Gastrocnemius medialis (tissue), 4 donors: Measurements from ENCODE around the gene CDX4. TPM values are rescaled to one million over a fixed set of nuclear protein-coding genes. Genes with fewer than 3 reads are reported as not detected.
"Not testable (repeated sequence)": the region's sequence is repeated elsewhere in the genome, so short reads cannot be mapped to it uniquely, and the experiment has no call there.

Experiments
- ATAC-seq, 2 donors: fragments of 150-250 bp; one replicate each; pipeline ENCODE4 v1.9.1; 2016
- DNase-seq, 2 donors: peaks; one replicate each; pipeline ENCODE4 v3.0.0-alpha.2; 2019
- H3K27ac ChIP-seq, 4 donors: fragments of 200-600 bp; sonication (generic); 1 replicate in 1 of 4; 2 replicates in 3 of 4; pipeline ENCODE4 v1.5.1; 2016 to 2018; ENCODE audit warnings: mild to moderate bottlenecking in 2 of 4, moderate library complexity in 1 of 4
- H3K27me3 ChIP-seq, 3 donors: fragments of 200-600 bp; sonication (generic) in 2 of 3; 1 replicate in 1 of 3; 2 replicates in 2 of 3; pipeline versions ENCODE4 v1.5.1 to v1.6.0; 2016 to 2019; ENCODE audit warnings: mild to moderate bottlenecking in 1 of 3, moderate library complexity in 1 of 3
- H3K36me3 ChIP-seq, 2 donors: fragments of 200-600 bp; sonication (generic) in 1 of 2; one replicate each; pipeline ENCODE4 v1.5.1; 2017 to 2018
- H3K4me1 ChIP-seq, 2 donors: fragments of 200-600 bp; sonication (generic) in 1 of 2; one replicate each; pipeline ENCODE4 v1.5.1; 2016 to 2017; ENCODE audit warnings: mild to moderate bottlenecking in 2 of 2
- H3K4me3 ChIP-seq, 4 donors: fragments of 200-600 bp; sonication (generic) in 3 of 4; 1 replicate in 1 of 4; 2 replicates in 3 of 4; pipeline ENCODE4 v1.5.1; 2016 to 2019; ENCODE audit warnings: mild to moderate bottlenecking in 2 of 4
- H3K9me3 ChIP-seq, 3 donors: fragments of 200-600 bp; sonication (generic) in 2 of 3; 1 replicate in 1 of 3; 2 replicates in 2 of 3; pipeline ENCODE4 v1.5.1; 2016 to 2019
- CTCF ChIP-seq, 5 experiments: fragments of 450-650 bp in 3 of 5; fragments of 200-600 bp in 2 of 5; sonication (generic) in 2 of 5; IDR thresholded peaks in 4 of 5; conservative IDR thresholded peaks in 1 of 5; 1 replicate in 4 of 5; 2 replicates in 1 of 5; pipeline ENCODE4 v1.5.1; 2016 to 2019; ENCODE audit warnings: antibody characterized with exemption in 5 of 5, mild to moderate bottlenecking in 3 of 5, moderate library complexity in 3 of 5
- POLR2A ChIP-seq, 2 donors: fragments of 450-650 bp; IDR thresholded peaks; one replicate each; pipeline ENCODE4 v1.6.1; 2017; ENCODE audit warnings: antibody characterized with exemption in 2 of 2, mild to moderate bottlenecking in 2 of 2, moderate library complexity in 2 of 2
- in situ Hi-C, 4 donors: fragments of 200-750 bp; cut with MboI; loops; one replicate each; pipeline versions ENCODE4 v1.15.0 to v1.8.0; 2017; ENCODE audit warnings: low sequenced_read_pairs in 4 of 4
- intact Hi-C: fragments of 100-400 bp; cut with DNase I; formaldehyde crosslinking; loops from one replicate; pipeline ENCODE4 v1.15.1; 2023; ENCODE audit warnings: low total_unique reads
- total RNA-seq, 4 donors: library from RNA; depleted of rRNA; stranded (reverse); fragments of >200 nt; gene quantifications; one replicate each; pipeline versions ENCODE4 v1.1.0 to v1.2.3, GENCODE V29; 2016

CDX4 gene
- total RNA-seq, 4 donors from 2014 or later: not detected

GRCh38 chrX:73468376-73468775, 21.5 kb downstream of the CDX4 start:
- Histone ChIP-seq H3K4me3 (no peak overlapping the region), H3K27ac (no peak overlapping the region), H3K9me3 (no peaks in the 10 kb centered on the region), H3K27me3 (no peaks in the 10 kb centered on the region), H3K4me1 (no peaks in the 10 kb centered on the region), H3K36me3 (no peaks in the 10 kb centered on the region)
- intact Hi-C loops (no loop called here), in situ Hi-C loops (no loop called here)
- TF ChIP-seq CTCF (IDR thresholded peaks at IDR 0.05 in 4 of 5, conservative IDR thresholded peaks at IDR 0.05 in 1 of 5) (no peak), POLR2A (IDR thresholded peaks at IDR 0.05) (no peak)
- ATAC-seq: no peak
- no peak for DNase-seq

- Histone ChIP-seq H3K36me3 (no peaks in the 10 kb centered on the region), H3K27me3 (no peaks in the 10 kb centered on the region), H3K27ac (no peak overlapping the region), H3K4me3 (no peak overlapping the region), H3K4me1 (no peaks in the 10 kb centered on the region), H3K9me3 (no peaks in the 10 kb centered on the region)
- TF ChIP-seq POLR2A (IDR thresholded peaks at IDR 0.05) (no peak), CTCF (IDR thresholded peaks at IDR 0.05 in 4 of 5, conservative IDR thresholded peaks at IDR 0.05 in 1 of 5) (no peak)
- ATAC-seq: no peak
- intact Hi-C loops (no loop called here), in situ Hi-C loops (no loop called here)
- DNase-seq: no peak
Measured at GRCh38 chrX:73478961-73479360, 32.1 kb downstream of the CDX4 start.

GRCh38 chrX:73481521-73481920, 34.7 kb downstream of the CDX4 start:
- TF ChIP-seq POLR2A (IDR thresholded peaks at IDR 0.05) (no peak), CTCF (IDR thresholded peaks at IDR 0.05 in 4 of 5, conservative IDR thresholded peaks at IDR 0.05 in 1 of 5) (no peak)
- Histone ChIP-seq H3K9me3 (no peaks in the 10 kb centered on the region), H3K27ac (no peak overlapping the region), H3K4me1 (no peaks in the 10 kb centered on the region), H3K27me3 (no peaks in the 10 kb centered on the region), H3K36me3 (no peaks in the 10 kb centered on the region), H3K4me3 (no peak overlapping the region)
- intact Hi-C loops: no loop called here
- in situ Hi-C loops: no loop called here
- ATAC-seq (no peak), DNase-seq (no peak)

- ATAC-seq: no peak
- TF ChIP-seq CTCF (IDR thresholded peaks at IDR 0.05 in 4 of 5, conservative IDR thresholded peaks at IDR 0.05 in 1 of 5) (no peak), POLR2A (IDR thresholded peaks at IDR 0.05) (no peak)
- intact Hi-C loops: no loop called here
Measured at GRCh38 chrX:73490661-73491060, 43.8 kb downstream of the CDX4 start.

GRCh38 chrX:73492178-73492577, 45.3 kb downstream of the CDX4 start:
- H3K36me3 ChIP-seq, ATAC-seq, H3K4me1 ChIP-seq, in situ Hi-C loops, H3K4me3 ChIP-seq, H3K27me3 ChIP-seq, intact Hi-C loops, DNase-seq, H3K9me3 ChIP-seq, H3K27ac ChIP-seq: not testable (repeated sequence)

More at GRCh38 chrX:73490661-73491060, 43.8 kb downstream of the CDX4 start:
- Histone ChIP-seq H3K9me3 (no peaks in the 10 kb centered on the region), H3K36me3 (no peaks in the 10 kb centered on the region), H3K4me1 (no peaks in the 10 kb centered on the region), H3K4me3 (no peak overlapping the region), H3K27ac (no peak overlapping the region), H3K27me3 (no peaks in the 10 kb centered on the region)
- no peak for DNase-seq
- in situ Hi-C loops: no loop called here

Other genes with a start within 250 kb of the CDX4 start
- 1 to 10 TPM in 1 of 4 donors, under 1 TPM in 3; 0.22 to 1.1 (median 0.65) TPM for gene NAP1L2, start 232.2 kb upstream of the CDX4 start, total RNA-seq
- gene CHIC1, start 116.1 kb downstream of the CDX4 start, total RNA-seq: 1 to 10 TPM; 1.8 to 6.6 (median 4.8) TPM